Measurements from ENCODE around the gene DENND5B.
"Not testable (repeated sequence)": the region's sequence is repeated elsewhere in the genome, so short reads cannot be mapped to it uniquely, and the experiment has no call there.

Gene DENND5B

GRCh38 chr12:31550590-31550989, 40.3 kb downstream of the DENND5B start:
- DNase-seq = not testable (repeated sequence)

- no peak for DNase-seq
Observed at GRCh38 chr12:31536672-31537071, 54.3 kb downstream of the DENND5B start.

- no peak for DNase-seq
Observed at GRCh38 chr12:31533470-31533869, 57.5 kb downstream of the DENND5B start.

GRCh38 chr12:31531893-31532292, 59.0 kb downstream of the DENND5B start:
- no peak for DNase-seq

GRCh38 chr12:31528095-31528494, 62.8 kb downstream of the DENND5B start:
- DNase-seq = no peak

- no peak for DNase-seq
Observed at GRCh38 chr12:31527083-31527482, 63.9 kb downstream of the DENND5B start.

GRCh38 chr12:31526158-31526546, 64.8 kb downstream of the DENND5B start:
- no peak for DNase-seq

GRCh38 chr12:31525496-31526157, 65.3 kb downstream of the DENND5B start:
- no peak for DNase-seq

GRCh38 chr12:31524791-31525495, 66.0 kb downstream of the DENND5B start:
- no peak for DNase-seq

- no peak for DNase-seq
Observed at GRCh38 chr12:31523306-31523705, 67.6 kb downstream of the DENND5B start.

GRCh38 chr12:31522607-31523006, 68.3 kb downstream of the DENND5B start:
- DNase-seq = no peak

GRCh38 chr12:31521964-31522363, 69.0 kb downstream of the DENND5B start:
- no peak for DNase-seq

GRCh38 chr12:31519511-31519910, 71.4 kb downstream of the DENND5B start:
- no peak for DNase-seq

- no peak for DNase-seq
Observed at GRCh38 chr12:31518680-31519227, 72.2 kb downstream of the DENND5B start.

- DNase-seq = no peak
Observed at GRCh38 chr12:31517994-31518393, 72.9 kb downstream of the DENND5B start.

- no peak for DNase-seq
Observed at GRCh38 chr12:31516702-31517101, 74.2 kb downstream of the DENND5B start.

GRCh38 chr12:31514912-31515311, 76.0 kb downstream of the DENND5B start:
- no peak for DNase-seq

GRCh38 chr12:31510034-31510433, 80.9 kb downstream of the DENND5B start:
- DNase-seq = no peak

- DNase-seq = no peak
Observed at GRCh38 chr12:31508436-31509150, 82.3 kb downstream of the DENND5B start.

- DNase-seq = no peak
Observed at GRCh38 chr12:31507966-31508365, 83.0 kb downstream of the DENND5B start.

GRCh38 chr12:31506515-31507306, 84.2 kb downstream of the DENND5B start:
- no peak for DNase-seq

GRCh38 chr12:31504625-31505222, 86.2 kb downstream of the DENND5B start:
- DNase-seq = no peak

All from stimulated activated naive CD4-positive, alpha-beta T cell treated with Interleukin-2 at 50 U/mL for 16 hours (primary cell).